ENCODE data around the gene PRIM1.
"Not testable (repeated sequence)": the region's sequence is repeated elsewhere in the genome, so short reads cannot be mapped to it uniquely, and the experiment has no call there.

Gene PRIM1

DNA sequence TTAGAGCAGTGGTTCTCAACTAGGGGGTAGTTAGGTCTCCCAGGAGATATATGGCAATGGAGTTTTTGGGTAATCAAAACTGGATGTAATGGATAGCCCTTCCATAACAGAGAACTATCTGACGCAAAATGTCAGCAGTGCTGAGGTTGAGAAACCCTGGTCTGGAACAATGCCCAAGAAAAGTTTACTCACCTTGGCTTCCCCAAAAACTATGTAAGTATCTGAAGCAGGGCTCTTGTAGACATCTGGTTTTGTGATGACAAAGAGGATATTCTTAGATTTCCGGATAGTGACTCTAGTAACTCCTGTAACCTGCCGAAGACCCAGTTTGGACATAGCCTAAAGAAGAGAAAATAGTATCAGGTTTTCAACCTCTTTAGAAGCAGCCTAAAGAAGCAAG, 38.8 kb downstream of the PRIM1 start:
- H3K4me2 ChIP-seq (ENCODE audit: low read length), result no peak overlapping the region
- H2AFZ ChIP-seq (ENCODE audit: insufficient read depth, low read length, poor library complexity), result no peak overlapping the region
- WGBS (ENCODE audit: extremely low coverage, insufficient coverage, insufficient read length), result no CpG with 5 or more reads among the region's 3 CpGs
- no peak overlapping the region for H3K4ac ChIP-seq (ENCODE audit: low read depth, low read length)
- H4K8ac ChIP-seq (ENCODE audit: low read depth, low read length), result no peak overlapping the region
- no peak overlapping the region for H3K4me3 ChIP-seq (ENCODE audit: low read depth, low read length)
- no peak overlapping the region for H3K23ac ChIP-seq (ENCODE audit: low read length)
- no peak overlapping the region for H3K27ac ChIP-seq (ENCODE audit: low read depth, low read length)
- H3K79me2 ChIP-seq (ENCODE audit: control insufficient read depth, insufficient read depth, low read length, poor library complexity), result peaks cover 3% of the 10 kb centered on the region
- H3K9me3 ChIP-seq (ENCODE audit: insufficient read depth, low read depth, low read length), result no peaks in the 10 kb centered on the region
- H4K91ac ChIP-seq (ENCODE audit: low read depth, low read length), result no peak overlapping the region
- no peak overlapping the region for H3K9ac ChIP-seq (ENCODE audit: low read length)
- no peaks in the 10 kb centered on the region for H3K27me3 ChIP-seq (ENCODE audit: insufficient read depth, low read length)
- H2AK5ac ChIP-seq (ENCODE audit: low read length), result no peak overlapping the region
- no peak overlapping the region for H4K12ac ChIP-seq (ENCODE audit: low read depth, low read length)
- H3K4me1 ChIP-seq (ENCODE audit: control insufficient read depth in 1 of 2, insufficient read depth in 2 of 2, low read length in 2 of 2), result peaks cover 0 to 3% of the 10 kb centered on the region in 2 experiments
- no peaks in the 10 kb centered on the region for H3K79me1 ChIP-seq (ENCODE audit: low read length)
- H3K36me3 ChIP-seq (ENCODE audit: control insufficient read depth in 1 of 2, insufficient read depth in 2 of 2, low read length in 2 of 2), result peaks cover 30 to 51% of the 10 kb centered on the region in 2 experiments
- no peak overlapping the region for H2BK120ac ChIP-seq (ENCODE audit: insufficient read depth, low read length, poor library complexity)
- no peak for DNase-seq
- no peak overlapping the region for H2BK5ac ChIP-seq (ENCODE audit: low read depth, low read length, poor library complexity)
- no peak overlapping the region for H2BK12ac ChIP-seq (ENCODE audit: low read length)
- H3K18ac ChIP-seq (ENCODE audit: low read length), result no peak overlapping the region
- no peak overlapping the region for H3K14ac ChIP-seq (ENCODE audit: low read length)

DNA sequence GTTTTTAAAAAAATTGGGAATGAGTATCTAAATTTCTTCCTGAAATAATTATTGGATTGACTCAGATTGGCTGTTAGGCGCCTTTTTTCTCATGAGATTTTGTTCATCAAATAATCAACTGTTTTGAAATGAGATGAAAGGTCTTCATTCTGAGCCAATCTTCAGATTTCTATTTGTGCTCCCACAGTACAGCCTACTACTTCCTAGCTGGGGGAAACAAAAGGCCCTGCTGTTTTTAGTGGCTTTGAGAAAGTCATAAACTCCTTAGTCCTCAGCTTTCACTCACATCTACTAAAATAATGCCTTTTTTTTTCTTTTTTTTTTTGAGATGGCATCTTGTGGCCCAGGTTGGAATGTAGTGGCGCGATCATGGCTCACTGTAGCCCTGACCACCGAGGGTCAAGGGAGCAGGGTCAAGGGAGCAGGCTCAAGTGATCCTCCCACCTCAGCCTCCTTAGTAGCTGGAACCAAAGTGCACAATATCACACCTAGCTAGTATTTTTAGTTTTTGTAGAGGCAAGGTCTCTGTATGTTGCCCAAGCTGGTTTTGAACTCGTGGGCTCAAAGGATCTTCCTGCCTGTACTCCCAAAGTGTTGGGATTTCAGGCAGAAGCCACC, 42.3 kb downstream of the PRIM1 start:
- H3K14ac ChIP-seq (ENCODE audit: low read length), result no peak overlapping the region
- no peaks in the 10 kb centered on the region for H3K9me3 ChIP-seq (ENCODE audit: insufficient read depth, low read depth, low read length)
- H3K4me3 ChIP-seq (ENCODE audit: low read depth, low read length), result no peak overlapping the region
- DNase-seq, result no peak
- H2AK5ac ChIP-seq (ENCODE audit: low read length), result no peak overlapping the region
- no peak overlapping the region for H2BK5ac ChIP-seq (ENCODE audit: low read depth, low read length, poor library complexity)
- H3K9ac ChIP-seq (ENCODE audit: low read length), result no peak overlapping the region
- no peak overlapping the region for H2AFZ ChIP-seq (ENCODE audit: insufficient read depth, low read length, poor library complexity)
- H3K79me1 ChIP-seq (ENCODE audit: low read length), result no peaks in the 10 kb centered on the region
- H3K4me2 ChIP-seq (ENCODE audit: low read length), result no peak overlapping the region
- peaks cover 9 to 31% of the 10 kb centered on the region in 2 experiments for H3K36me3 ChIP-seq (ENCODE audit: control insufficient read depth in 1 of 2, insufficient read depth in 2 of 2, low read length in 2 of 2)
- no peak overlapping the region for H4K8ac ChIP-seq (ENCODE audit: low read depth, low read length)
- no peak overlapping the region for H3K4ac ChIP-seq (ENCODE audit: low read depth, low read length)
- H3K27me3 ChIP-seq (ENCODE audit: insufficient read depth, low read length), result no peaks in the 10 kb centered on the region
- no CpG with 5 or more reads among the region's 5 CpGs for WGBS (ENCODE audit: extremely low coverage, insufficient coverage, insufficient read length)
- no peaks in the 10 kb centered on the region for H3K4me1 ChIP-seq (ENCODE audit: control insufficient read depth in 1 of 2, insufficient read depth in 2 of 2, low read length in 2 of 2)
- H3K23ac ChIP-seq (ENCODE audit: low read length), result no peak overlapping the region
- no peak overlapping the region for H3K18ac ChIP-seq (ENCODE audit: low read length)
- H2BK120ac ChIP-seq (ENCODE audit: insufficient read depth, low read length, poor library complexity), result no peak overlapping the region
- H2BK12ac ChIP-seq (ENCODE audit: low read length), result no peak overlapping the region
- H3K79me2 ChIP-seq (ENCODE audit: control insufficient read depth, insufficient read depth, low read length, poor library complexity), result no peaks in the 10 kb centered on the region
- no peak overlapping the region for H4K12ac ChIP-seq (ENCODE audit: low read depth, low read length)
- no peak overlapping the region for H4K91ac ChIP-seq (ENCODE audit: low read depth, low read length)
- H3K27ac ChIP-seq (ENCODE audit: low read depth, low read length), result no peak overlapping the region

DNA sequence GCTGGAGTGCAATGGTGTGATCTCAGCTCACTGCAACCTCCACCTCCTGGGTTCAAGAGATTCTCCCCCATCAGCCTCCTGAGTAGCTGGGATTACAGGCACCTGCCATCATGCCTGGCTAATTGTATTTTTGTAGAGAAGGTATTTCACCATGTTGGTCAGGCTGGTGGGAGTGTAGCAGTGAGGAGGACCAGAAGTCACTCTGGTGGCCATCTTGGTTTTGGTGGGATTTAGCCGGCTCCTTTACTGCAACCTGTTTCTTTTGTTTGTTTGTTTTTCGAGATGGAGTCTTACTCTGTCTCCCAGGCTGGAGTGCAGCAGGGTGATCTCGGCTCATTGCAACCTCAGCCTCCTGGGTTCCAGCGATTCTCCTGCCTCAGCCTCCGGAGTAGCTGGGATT, 47.6 kb downstream of the PRIM1 start:
- H2BK5ac ChIP-seq (ENCODE audit: low read depth, low read length, poor library complexity); H3K27ac ChIP-seq (ENCODE audit: low read depth, low read length); H3K27me3 ChIP-seq (ENCODE audit: insufficient read depth, low read length); H3K36me3 ChIP-seq (ENCODE audit: control insufficient read depth in 1 of 2, insufficient read depth in 2 of 2, low read length in 2 of 2); H3K23ac ChIP-seq (ENCODE audit: low read length); H2BK120ac ChIP-seq (ENCODE audit: insufficient read depth, low read length, poor library complexity); H3K4ac ChIP-seq (ENCODE audit: low read depth, low read length); H3K4me1 ChIP-seq (ENCODE audit: control insufficient read depth in 1 of 2, insufficient read depth in 2 of 2, low read length in 2 of 2); H3K79me2 ChIP-seq (ENCODE audit: control insufficient read depth, insufficient read depth, low read length, poor library complexity); H4K12ac ChIP-seq (ENCODE audit: low read depth, low read length); H3K4me2 ChIP-seq (ENCODE audit: low read length); H4K8ac ChIP-seq (ENCODE audit: low read depth, low read length); H3K4me3 ChIP-seq (ENCODE audit: low read depth, low read length); H2BK12ac ChIP-seq (ENCODE audit: low read length); H2AK5ac ChIP-seq (ENCODE audit: low read length); H3K14ac ChIP-seq (ENCODE audit: low read length); H3K9ac ChIP-seq (ENCODE audit: low read length); H3K79me1 ChIP-seq (ENCODE audit: low read length); H2AFZ ChIP-seq (ENCODE audit: insufficient read depth, low read length, poor library complexity); H3K18ac ChIP-seq (ENCODE audit: low read length); DNase-seq; H4K91ac ChIP-seq (ENCODE audit: low read depth, low read length); H3K9me3 ChIP-seq (ENCODE audit: insufficient read depth, low read depth, low read length): not testable (repeated sequence)
- no CpG with 5 or more reads among the region's 5 CpGs for whole genome bisulfite sequencing (ENCODE audit: extremely low coverage, insufficient coverage, insufficient read length)

DNA sequence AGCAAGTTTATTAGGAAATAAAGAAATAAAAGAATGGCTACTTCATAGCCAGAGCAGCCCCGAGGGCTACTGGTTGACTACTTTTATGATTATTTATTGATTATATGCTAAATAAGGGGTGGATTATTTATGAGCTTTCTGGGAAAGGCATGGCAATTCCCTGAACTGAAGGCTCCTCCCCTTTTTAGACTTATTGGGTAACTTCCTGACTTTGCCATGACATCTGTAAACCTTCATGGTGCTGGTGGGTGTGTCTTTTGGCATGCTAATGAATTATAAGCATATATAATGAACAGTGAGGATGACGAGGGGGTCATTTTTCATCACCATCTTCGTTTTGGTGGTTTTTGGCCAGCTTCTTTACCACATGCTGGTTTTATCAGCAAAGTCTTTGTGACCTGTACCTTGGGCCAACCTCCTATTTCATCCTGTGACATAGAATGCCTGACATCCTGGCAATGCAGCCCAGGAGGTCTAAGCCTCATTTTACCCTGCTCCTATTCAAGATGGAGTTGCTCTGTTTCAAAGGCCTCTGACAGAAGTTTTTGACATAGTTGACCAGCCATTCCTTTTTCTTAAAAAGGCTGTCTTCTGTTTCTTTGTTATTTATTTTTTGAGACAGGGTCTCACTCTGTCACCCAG, 53.0 kb downstream of the PRIM1 start:
- Histone ChIP-seq H4K8ac (ENCODE audit: low read depth, low read length) (no peak overlapping the region), H3K4ac (ENCODE audit: low read depth, low read length) (no peak overlapping the region), H3K18ac (ENCODE audit: low read length) (no peak overlapping the region), H3K79me2 (ENCODE audit: control insufficient read depth, insufficient read depth, low read length, poor library complexity) (no peaks in the 10 kb centered on the region), H3K36me3 (ENCODE audit: control insufficient read depth in 1 of 2, insufficient read depth in 2 of 2, low read length in 2 of 2) (no peaks in the 10 kb centered on the region), H3K23ac (ENCODE audit: low read length) (no peak overlapping the region), H2AFZ (ENCODE audit: insufficient read depth, low read length, poor library complexity) (no peak overlapping the region), H2BK12ac (ENCODE audit: low read length) (no peak overlapping the region), H3K4me2 (ENCODE audit: low read length) (no peak overlapping the region), H3K79me1 (ENCODE audit: low read length) (no peaks in the 10 kb centered on the region), H3K14ac (ENCODE audit: low read length) (no peak overlapping the region), H2BK5ac (ENCODE audit: low read depth, low read length, poor library complexity) (no peak overlapping the region), H2AK5ac (ENCODE audit: low read length) (no peak overlapping the region), H3K9ac (ENCODE audit: low read length) (no peak overlapping the region), H3K27ac (ENCODE audit: low read depth, low read length) (no peak overlapping the region), H3K4me1 (ENCODE audit: control insufficient read depth in 1 of 2, insufficient read depth in 2 of 2, low read length in 2 of 2) (no peaks in the 10 kb centered on the region), H4K12ac (ENCODE audit: low read depth, low read length) (no peak overlapping the region), H3K4me3 (ENCODE audit: low read depth, low read length) (no peak overlapping the region), H2BK120ac (ENCODE audit: insufficient read depth, low read length, poor library complexity) (no peak overlapping the region), H3K9me3 (ENCODE audit: insufficient read depth, low read depth, low read length) (no peaks in the 10 kb centered on the region), H4K91ac (ENCODE audit: low read depth, low read length) (no peak overlapping the region), H3K27me3 (ENCODE audit: insufficient read depth, low read length) (no peaks in the 10 kb centered on the region)
- DNase-seq, result peak in 1 of 2 donors; percentile 65
- WGBS (ENCODE audit: extremely low coverage, insufficient coverage, insufficient read length), result no CpG with 5 or more reads among the region's 3 CpGs
